ENCODE measurements around the gene NACC2. TPM values are rescaled to one million over a fixed set of nuclear protein-coding genes. Genes with fewer than 3 reads are reported as not detected.

The NACC2 gene
- total and polyA plus RNA-seq, 2 of the 8 experiments (the other 6 are each of a cell fraction or from before 2014, with no cell fraction given) = 8.3 to 14.0 TPM

- H4K20me1 ChIP-seq (replicated peaks in 1 of 2; ENCODE audit: control insufficient read depth in 1 of 2, insufficient read depth in 2 of 2, low read length in 2 of 2) = peaks cover 0 to 6% of the 10 kb centered on the region in 2 experiments
- no peak overlapping the region for H4K8ac ChIP-seq (ENCODE audit: extremely low read depth, insufficient read depth, low read length)
- H2BK120ac ChIP-seq (replicated peaks; ENCODE audit: low read depth, low read length) = no peak overlapping the region
- H3K4me3 ChIP-seq (ENCODE audit: extremely low read depth in 1 of 4, insufficient read depth in 2 of 4, low read depth in 3 of 4, low read length in 4 of 4) = no peak overlapping the region
- H3K9ac ChIP-seq (replicated peaks in 1 of 4; ENCODE audit: extremely low read depth in 1 of 4, low read depth in 3 of 4, low read length in 3 of 4) = no peak overlapping the region
- no peak overlapping the region for H4K91ac ChIP-seq (replicated peaks; ENCODE audit: insufficient read length, low read length)
- peaks cover 0 to 3% (median 0%) of the 10 kb centered on the region in 4 experiments; a peak in 2 of 8 replicates for H3K36me3 ChIP-seq (ENCODE audit: control insufficient read depth in 2 of 4, insufficient read depth in 4 of 4, low read length in 3 of 4)
- no peaks in the 10 kb centered on the region; a peak in 2 of 4 replicates for H3K79me2 ChIP-seq (ENCODE audit: control insufficient read depth in 1 of 2, insufficient read depth in 2 of 2, low read length in 2 of 2)
- H2BK20ac ChIP-seq (ENCODE audit: low read length) = no peak overlapping the region
- H3K4ac ChIP-seq (replicated peaks; ENCODE audit: insufficient read length, low read depth, low read length) = no peak overlapping the region
- H3K23me2 ChIP-seq (ENCODE audit: low read depth, low read length) = peaks cover 5% of the 10 kb centered on the region; the same call in 1 of the 2 replicates
- no peak overlapping the region for H2BK15ac ChIP-seq (ENCODE audit: low read length)
- no peak overlapping the region for H3K14ac ChIP-seq (ENCODE audit: insufficient read length)
- H3K18ac ChIP-seq (ENCODE audit: extremely low read depth, low read length) = no peak overlapping the region
- CTCF ChIA-PET (ENCODE audit: partially characterized antibody) = no interaction called here
- H3K9me3 ChIP-seq (ENCODE audit: insufficient read depth in 2 of 2, low read depth in 1 of 2, low read length in 1 of 2) = peaks cover 2 to 12% of the 10 kb centered on the region in 2 experiments; a peak in 1 of 4 replicates
- H3K27ac ChIP-seq (ENCODE audit: low read depth, low read length) = no peak overlapping the region
- H2AFZ ChIP-seq (ENCODE audit: low read length) = no peak overlapping the region
- POLR2A ChIA-PET (ENCODE audit: partially characterized antibody) = interaction anchor here (0.6 kb wide), 1 partner anchor 9 kb away, joined by 3 read pairs; no protein-coding TSS in a partner anchor
- no peak overlapping the region for H4K5ac ChIP-seq (ENCODE audit: insufficient read length, low read depth, low read length)
- no peak overlapping the region for H2AK5ac ChIP-seq (ENCODE audit: low read depth, low read length)
- 78% methylated on average over 10 of the region's 10 CpGs; no CpG with 5 or more reads in 1 of the 2 experiments for WGBS, 2 experiments (ENCODE audit: extremely low coverage in 1 of 2, insufficient coverage in 1 of 2, insufficient read length in 1 of 2, insufficient replicate concordance in 2 of 2, low coverage in 1 of 2, low lambda C conversion rate in 2 of 2, missing lambda C conversion rate in 1 of 2)
- H3K56ac ChIP-seq (replicated peaks; ENCODE audit: insufficient read length, low read depth, low read length) = no peak overlapping the region
- peaks cover 4 to 13% (median 10%) of the 10 kb centered on the region in 4 experiments; a peak in 6 of 7 replicates for H3K4me1 ChIP-seq (replicated peaks in 1 of 4; ENCODE audit: control insufficient read depth in 3 of 4, insufficient read depth in 4 of 4, low read length in 3 of 4)
- DNase-seq (ENCODE audit: low read depth in 1 of 2, low spot score in 2 of 2) (no peak), FAIRE-seq (no peak)
- H2BK5ac ChIP-seq (ENCODE audit: low read depth, low read length) = no peak overlapping the region
- no peak overlapping the region for H3K4me2 ChIP-seq (ENCODE audit: insufficient read depth in 1 of 2, low read depth in 2 of 2, low read length in 2 of 2)
- H3K27me3 ChIP-seq (replicated peaks in 1 of 4; ENCODE audit: control insufficient read depth in 3 of 4, extremely low read depth in 1 of 4, insufficient read depth in 3 of 4, low read length in 3 of 4) = no peaks in the 10 kb centered on the region; a peak in 1 of 7 replicates
- peaks cover 14% of the 10 kb centered on the region for H3K79me1 ChIP-seq (ENCODE audit: low read depth, low read length)
- no peak overlapping the region for H2BK12ac ChIP-seq (ENCODE audit: low read depth, low read length)
- no peak overlapping the region for H3K23ac ChIP-seq (ENCODE audit: insufficient read length)
- no peak for TF ChIP-seq POU5F1 (IDR thresholded peaks at IDR 0.05; ENCODE audit: low read depth, low read length)
- TF ChIP-seq CHD1 (IDR thresholded peaks at IDR 0.05; ENCODE audit: low read depth, low read length) = no peak
- TF ChIP-seq RFX5 (IDR thresholded peaks at IDR 0.05; ENCODE audit: borderline replicate concordance, low read depth, low read length) = no peak
- TF ChIP-seq ASH2L (IDR thresholded peaks at IDR 0.05; ENCODE audit: low read length) = no peak
- TF ChIP-seq NANOG (IDR thresholded peaks at IDR 0.05; ENCODE audit: insufficient read depth, low read depth, low read length, poor library complexity, severe bottlenecking) = no peak
- no peak for TF ChIP-seq SP1 (IDR thresholded peaks at IDR 0.05; ENCODE audit: low read depth, low read length)
- TF ChIP-seq KDM5A (IDR thresholded peaks at IDR 0.05; ENCODE audit: low read length) = no peak
- TF ChIP-seq GABPA (IDR thresholded peaks at IDR 0.05; ENCODE audit: borderline replicate concordance, insufficient read depth, low read length) = no peak
- TF ChIP-seq CEBPB (IDR thresholded peaks at IDR 0.05; ENCODE audit: low read depth, low read length) = no peak
- TF ChIP-seq RAD21 (IDR thresholded peaks at IDR 0.05 in 1 of 2, conservative IDR thresholded peaks at IDR 0.05 in 1 of 2; ENCODE audit: low read depth in 2 of 2, low read length in 2 of 2) = no peak
- no peak for TF ChIP-seq CREB1 (IDR thresholded peaks at IDR 0.05)
- no peak for TF ChIP-seq SUZ12 (IDR thresholded peaks at IDR 0.05; ENCODE audit: low read length)
- no peak for TF ChIP-seq RNF2 (IDR thresholded peaks at IDR 0.05; ENCODE audit: borderline replicate concordance, low read depth, low read length, missing control alignments, poor library complexity, severe bottlenecking)
- TF ChIP-seq TAF7 (optimal IDR thresholded peaks at IDR 0.05; ENCODE audit: borderline replicate concordance, low read depth, low read length) = no peak
These were observed 69.6 kb downstream of the NACC2 start for GRCh38 chr9:136025481-136025880.
